Vagina (tissue), 2 donors: ENCODE results near the gene C2orf74.

Experiments used
- CTCF ChIP-seq, 3 experiments: fragments of 450-650 bp in 2 of 3; fragments of 200-600 bp in 1 of 3; sonication (generic) in 1 of 3; IDR thresholded peaks; one replicate each; pipeline ENCODE4 v1.5.1; 2017 to 2019; ENCODE audit warnings: antibody characterized with exemption in 3 of 3, mild to moderate bottlenecking in 2 of 3, moderate library complexity in 2 of 3
- POLR2A ChIP-seq, 2 donors: fragments of 450-650 bp; IDR thresholded peaks; one replicate each; pipeline ENCODE4 v1.6.1; 2017; ENCODE audit warnings: antibody characterized with exemption in 2 of 2, mild to moderate bottlenecking in 2 of 2, moderate library complexity in 2 of 2
- POLR2AphosphoS5 ChIP-seq, 2 donors: sonication (generic); formaldehyde crosslinking; IDR thresholded peaks; one replicate each; pipeline ENCODE4 v1.9.0; 2017; ENCODE audit warnings: antibody characterized with exemption in 2 of 2, mild to moderate bottlenecking in 2 of 2, low read depth in 1 of 2; ENCODE audit not compliant: insufficient read depth in 1 of 2

- TF ChIP-seq CTCF (IDR thresholded peaks at IDR 0.05) (no peak), POLR2A (IDR thresholded peaks at IDR 0.05) (no peak), POLR2AphosphoS5 (IDR thresholded peaks at IDR 0.05; ENCODE audit: insufficient read depth in 1 of 2, low read depth in 1 of 2) (no peak)
Measured at GRCh38 chr2:61214171-61214570, 52.2 kb downstream of the C2orf74 start.
